HG03354 (cell line): ENCODE measurements around the gene BAMBI.

ENCODE experiments used
- ATAC-seq: cut with Tn5 transposase; IDR thresholded peaks from one replicate; pipeline ENCODE4 v1.9.1; 2021; ENCODE audit warnings: mild to moderate bottlenecking; ENCODE audit not compliant: unreplicated experiment, poor library complexity, severe bottlenecking

The BAMBI gene

GRCh38 chr10:28728366-28728765 lies 51.0 kb downstream of the BAMBI start:
- no peak for ATAC-seq

- no peak for ATAC-seq
Measured at GRCh38 chr10:28730031-28730778, 52.9 kb downstream of the BAMBI start.

- no peak for ATAC-seq
Measured at GRCh38 chr10:28732091-28732490, 54.8 kb downstream of the BAMBI start.
